ENCODE results near the gene NDE1. TPM values are rescaled to one million over a fixed set of nuclear protein-coding genes. Genes with fewer than 3 reads are reported as not detected.
"Not testable (repeated sequence)": the region's sequence is repeated elsewhere in the genome, so short reads cannot be mapped to it uniquely, and the experiment has no call there.

The NDE1 gene
- polyA plus RNA-seq, 1 of the 3 experiments (the other 2 are of a cell fraction) = 27.9 TPM

DNA sequence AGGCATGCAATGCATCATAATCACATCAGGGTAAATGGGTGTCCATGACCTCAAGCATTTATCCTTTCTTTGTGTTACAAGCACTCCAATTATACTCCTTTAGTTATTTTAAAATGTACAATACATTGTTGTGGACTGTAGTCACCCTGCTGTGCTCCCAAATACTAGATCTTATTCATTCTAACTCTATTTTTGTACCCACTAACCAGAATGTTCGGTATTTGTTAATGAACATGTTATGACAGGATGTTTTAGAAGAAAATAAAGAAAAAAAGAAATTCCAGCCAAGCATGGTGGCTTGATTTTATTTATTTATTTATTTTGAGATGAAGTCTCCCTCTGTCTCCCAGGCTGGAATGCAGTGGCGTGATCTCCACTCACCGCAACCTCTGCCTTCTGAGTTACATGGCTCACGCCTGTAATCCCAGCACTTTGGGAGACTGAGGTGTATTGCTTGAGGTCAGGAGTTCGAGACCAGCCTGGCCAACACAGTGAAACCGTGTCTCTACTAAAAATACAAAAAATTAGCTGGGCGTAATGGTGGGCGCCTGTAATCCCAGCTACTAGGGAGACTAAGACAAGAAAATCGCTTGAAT is 1.8 kb upstream of the NDE1 start:
- ChIA-PET CTCF (no interaction called here), POLR2A (no interaction called here)
- TF ChIP-seq GATA2 (CRISPR knock-in tag; IDR thresholded peaks at IDR 0.05) (no peak), TAF1 (IDR thresholded peaks at IDR 0.05; ENCODE audit: borderline replicate concordance, low read depth, low read length) (no peak), FOXM1 (IDR thresholded peaks at IDR 0.05; ENCODE audit: low read depth) (no peak)
- TF ChIP-seq, protein P1, sequence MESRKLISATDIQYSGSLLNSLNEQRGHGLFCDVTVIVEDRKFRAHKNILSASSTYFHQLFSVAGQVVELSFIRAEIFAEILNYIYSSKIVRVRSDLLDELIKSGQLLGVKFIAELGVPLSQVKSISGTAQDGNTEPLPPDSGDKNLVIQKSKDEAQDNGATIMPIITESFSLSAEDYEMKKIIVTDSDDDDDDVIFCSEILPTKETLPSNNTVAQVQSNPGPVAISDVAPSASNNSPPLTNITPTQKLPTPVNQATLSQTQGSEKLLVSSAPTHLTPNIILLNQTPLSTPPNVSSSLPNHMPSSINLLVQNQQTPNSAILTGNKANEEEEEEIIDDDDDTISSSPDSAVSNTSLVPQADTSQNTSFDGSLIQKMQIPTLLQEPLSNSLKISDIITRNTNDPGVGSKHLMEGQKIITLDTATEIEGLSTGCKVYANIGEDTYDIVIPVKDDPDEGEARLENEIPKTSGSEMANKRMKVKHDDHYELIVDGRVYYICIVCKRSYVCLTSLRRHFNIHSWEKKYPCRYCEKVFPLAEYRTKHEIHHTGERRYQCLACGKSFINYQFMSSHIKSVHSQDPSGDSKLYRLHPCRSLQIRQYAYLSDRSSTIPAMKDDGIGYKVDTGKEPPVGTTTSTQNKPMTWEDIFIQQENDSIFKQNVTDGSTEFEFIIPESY (IDR thresholded peaks at IDR 0.05; ENCODE audit: borderline replicate concordance, low read depth) = no peak
- H3K4me1 ChIP-seq (ENCODE audit: control insufficient read depth in 1 of 2, insufficient read depth in 2 of 2, low read depth in 1 of 2, low read length in 1 of 2) = peaks cover 4 to 8% of the 10 kb centered on the region in 2 experiments
- no peaks in the 10 kb centered on the region for H3K9me3 ChIP-seq
- peaks cover 30% of the 10 kb centered on the region for H3K79me2 ChIP-seq (ENCODE audit: insufficient read depth)
- H4K20me1 ChIP-seq (ENCODE audit: insufficient read depth) = no peaks in the 10 kb centered on the region
- H3K9ac ChIP-seq = no peak overlapping the region
- H2AFZ ChIP-seq (ENCODE audit: low read depth) = no peak overlapping the region
- no peak overlapping the region for H3K4me3 ChIP-seq (ENCODE audit: low read depth in 2 of 2, low read length in 1 of 2)
- H3K4me2 ChIP-seq = no peak overlapping the region
- H3K27me3 ChIP-seq (ENCODE audit: insufficient read depth) = no peaks in the 10 kb centered on the region
- H3F3A ChIP-seq (replicated peaks; ENCODE audit: insufficient read depth) = peaks cover 32% of the 10 kb centered on the region
- H3K27ac ChIP-seq (ENCODE audit: low read depth in 2 of 2, low read length in 1 of 2) = no peak overlapping the region
- 92% methylated on average over 9 of the region's 9 CpGs for WGBS (ENCODE audit: low lambda C conversion rate)
- no peaks in the 10 kb centered on the region for H3K36me3 ChIP-seq (replicated peaks in 1 of 2; ENCODE audit: control insufficient read depth in 1 of 2, insufficient read depth in 2 of 2, low read length in 1 of 2)
- DNase-seq = no peak
- no peaks in the 10 kb centered on the region for H3K9me2 ChIP-seq

DNA sequence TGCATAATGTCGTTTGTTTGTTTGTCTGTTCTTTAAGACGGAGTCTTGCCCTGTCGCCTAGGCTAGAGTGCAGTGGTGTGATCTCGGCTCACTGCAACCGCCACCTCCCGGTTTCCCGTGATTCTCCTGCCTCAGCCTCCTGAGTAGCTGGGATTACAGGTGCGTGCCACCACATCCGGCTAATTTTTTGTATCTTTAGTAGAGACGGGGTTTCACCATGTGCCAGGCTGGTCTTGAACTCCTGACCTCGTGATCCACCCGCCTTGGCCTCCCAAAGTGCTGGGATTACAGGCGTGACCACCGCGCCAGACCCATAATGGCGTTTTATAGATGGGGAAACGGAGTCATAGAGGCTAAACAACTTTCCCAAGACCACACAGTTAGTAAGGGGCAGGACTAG is 734 bp upstream of the NDE1 start:
- H3K9me2 ChIP-seq; POLR2A ChIA-PET; H3K9me3 ChIP-seq; H3K27me3 ChIP-seq (ENCODE audit: insufficient read depth); DNase-seq; H4K20me1 ChIP-seq (ENCODE audit: insufficient read depth); H3K4me1 ChIP-seq (ENCODE audit: control insufficient read depth in 1 of 2, insufficient read depth in 2 of 2, low read depth in 1 of 2, low read length in 1 of 2); H3K36me3 ChIP-seq (replicated peaks in 1 of 2; ENCODE audit: control insufficient read depth in 1 of 2, insufficient read depth in 2 of 2, low read length in 1 of 2): not testable (repeated sequence)
- CTCF ChIA-PET = interaction anchor here (1.6 kb wide), 1 partner anchor 33 kb away, joined by 4 read pairs; no protein-coding TSS in a partner anchor
- H3K79me2 ChIP-seq (ENCODE audit: insufficient read depth) = peaks cover 41% of the 10 kb centered on the region
- H3K27ac ChIP-seq (ENCODE audit: low read depth in 2 of 2, low read length in 1 of 2) = peak overlapping the region; percentile 64 to 76
- peak overlapping the region; percentile 98 for H3K4me2 ChIP-seq
- 88% methylated on average over 17 of the region's 17 CpGs for WGBS (ENCODE audit: low lambda C conversion rate)
- H3F3A ChIP-seq (replicated peaks; ENCODE audit: insufficient read depth) = peaks cover 24% of the 10 kb centered on the region
- H3K4me3 ChIP-seq (ENCODE audit: low read depth in 2 of 2, low read length in 1 of 2) = peak overlapping the region; percentile 76 to 98; a peak in 2 of 4 replicates
- H2AFZ ChIP-seq (ENCODE audit: low read depth) = peak overlapping the region; percentile 82
- H3K9ac ChIP-seq = peak overlapping the region; percentile 39; the same call in 1 of the 2 replicates

DNA sequence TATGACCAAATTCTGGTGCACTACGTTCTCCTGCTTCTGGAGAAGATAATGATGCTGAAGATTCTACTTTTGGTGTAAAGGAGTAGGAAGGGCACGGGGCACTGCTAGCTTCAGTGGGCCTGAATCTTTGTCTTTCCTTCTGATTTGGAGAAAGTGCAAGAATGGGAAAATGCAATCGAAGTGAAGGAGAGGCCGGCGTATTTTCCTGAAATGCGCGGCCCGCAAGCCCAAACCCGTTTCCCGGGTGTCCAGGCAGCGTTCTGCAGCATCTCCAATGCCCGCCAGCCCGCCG is 372 bp upstream of the NDE1 start:
- peaks cover 20% of the 10 kb centered on the region for H3F3A ChIP-seq (replicated peaks; ENCODE audit: insufficient read depth)
- peak overlapping the region; percentile 98 for H3K4me2 ChIP-seq
- ChIA-PET CTCF (interaction anchor here (1.6 kb wide), 1 partner anchor 32 kb away, joined by 4 read pairs; no protein-coding TSS in a partner anchor), POLR2A (no interaction called here)
- H3K9me2 ChIP-seq = no peaks in the 10 kb centered on the region
- H3K27ac ChIP-seq (ENCODE audit: low read depth in 2 of 2, low read length in 1 of 2) = peak overlapping the region; percentile 64 to 76
- no peak for DNase-seq
- H4K20me1 ChIP-seq (ENCODE audit: insufficient read depth) = peaks cover 9% of the 10 kb centered on the region; the same call in 1 of the 2 replicates
- peak overlapping the region; percentile 39; the same call in 1 of the 2 replicates for H3K9ac ChIP-seq
- no peaks in the 10 kb centered on the region for H3K27me3 ChIP-seq (ENCODE audit: insufficient read depth)
- WGBS (ENCODE audit: low lambda C conversion rate) = 3% methylated on average over 12 of the region's 14 CpGs
- H3K36me3 ChIP-seq (replicated peaks in 1 of 2; ENCODE audit: control insufficient read depth in 1 of 2, insufficient read depth in 2 of 2, low read length in 1 of 2) = no peaks in the 10 kb centered on the region
- peak overlapping the region; percentile 82 for H2AFZ ChIP-seq (ENCODE audit: low read depth)
- peaks cover 45% of the 10 kb centered on the region for H3K79me2 ChIP-seq (ENCODE audit: insufficient read depth)
- peak overlapping the region; percentile 76 to 98 for H3K4me3 ChIP-seq (ENCODE audit: low read depth in 2 of 2, low read length in 1 of 2)
- peaks cover 2 to 4% of the 10 kb centered on the region in 2 experiments; a peak in 3 of 4 replicates for H3K4me1 ChIP-seq (ENCODE audit: control insufficient read depth in 1 of 2, insufficient read depth in 2 of 2, low read depth in 1 of 2, low read length in 1 of 2)
- H3K9me3 ChIP-seq = no peaks in the 10 kb centered on the region
- no peak for TF ChIP-seq POLR2AphosphoS5 (IDR thresholded peaks at IDR 0.05; ENCODE audit: low read depth, low read length)
- no peak for TF ChIP-seq TEAD4 (IDR thresholded peaks at IDR 0.05; ENCODE audit: borderline replicate concordance, insufficient read depth)
- TF ChIP-seq, protein P2, sequence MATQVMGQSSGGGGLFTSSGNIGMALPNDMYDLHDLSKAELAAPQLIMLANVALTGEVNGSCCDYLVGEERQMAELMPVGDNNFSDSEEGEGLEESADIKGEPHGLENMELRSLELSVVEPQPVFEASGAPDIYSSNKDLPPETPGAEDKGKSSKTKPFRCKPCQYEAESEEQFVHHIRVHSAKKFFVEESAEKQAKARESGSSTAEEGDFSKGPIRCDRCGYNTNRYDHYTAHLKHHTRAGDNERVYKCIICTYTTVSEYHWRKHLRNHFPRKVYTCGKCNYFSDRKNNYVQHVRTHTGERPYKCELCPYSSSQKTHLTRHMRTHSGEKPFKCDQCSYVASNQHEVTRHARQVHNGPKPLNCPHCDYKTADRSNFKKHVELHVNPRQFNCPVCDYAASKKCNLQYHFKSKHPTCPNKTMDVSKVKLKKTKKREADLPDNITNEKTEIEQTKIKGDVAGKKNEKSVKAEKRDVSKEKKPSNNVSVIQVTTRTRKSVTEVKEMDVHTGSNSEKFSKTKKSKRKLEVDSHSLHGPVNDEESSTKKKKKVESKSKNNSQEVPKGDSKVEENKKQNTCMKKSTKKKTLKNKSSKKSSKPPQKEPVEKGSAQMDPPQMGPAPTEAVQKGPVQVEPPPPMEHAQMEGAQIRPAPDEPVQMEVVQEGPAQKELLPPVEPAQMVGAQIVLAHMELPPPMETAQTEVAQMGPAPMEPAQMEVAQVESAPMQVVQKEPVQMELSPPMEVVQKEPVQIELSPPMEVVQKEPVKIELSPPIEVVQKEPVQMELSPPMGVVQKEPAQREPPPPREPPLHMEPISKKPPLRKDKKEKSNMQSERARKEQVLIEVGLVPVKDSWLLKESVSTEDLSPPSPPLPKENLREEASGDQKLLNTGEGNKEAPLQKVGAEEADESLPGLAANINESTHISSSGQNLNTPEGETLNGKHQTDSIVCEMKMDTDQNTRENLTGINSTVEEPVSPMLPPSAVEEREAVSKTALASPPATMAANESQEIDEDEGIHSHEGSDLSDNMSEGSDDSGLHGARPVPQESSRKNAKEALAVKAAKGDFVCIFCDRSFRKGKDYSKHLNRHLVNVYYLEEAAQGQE (IDR thresholded peaks at IDR 0.05; ENCODE audit: low read depth, low read length) = no peak
- no peak for TF ChIP-seq TAF1 (IDR thresholded peaks at IDR 0.05; ENCODE audit: borderline replicate concordance, low read depth, low read length)
- no peak for TF ChIP-seq MEF2A (IDR thresholded peaks at IDR 0.05; ENCODE audit: borderline replicate concordance, low read depth)
- TF ChIP-seq, protein P3, sequence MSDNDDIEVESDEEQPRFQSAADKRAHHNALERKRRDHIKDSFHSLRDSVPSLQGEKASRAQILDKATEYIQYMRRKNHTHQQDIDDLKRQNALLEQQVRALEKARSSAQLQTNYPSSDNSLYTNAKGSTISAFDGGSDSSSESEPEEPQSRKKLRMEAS (IDR thresholded peaks at IDR 0.05; ENCODE audit: low read depth) = no peak
- TF ChIP-seq FOSL2 (IDR thresholded peaks at IDR 0.05; ENCODE audit: borderline replicate concordance, low read depth) = no peak
- no peak for TF ChIP-seq GABPA (IDR thresholded peaks at IDR 0.05; ENCODE audit: low read depth)
- no peak for TF ChIP-seq YY1 (IDR thresholded peaks at IDR 0.05; ENCODE audit: low read depth)
- no peak for TF ChIP-seq SMC3 (IDR thresholded peaks at IDR 0.05; ENCODE audit: low read depth, low read length)
- TF ChIP-seq SIN3A (IDR thresholded peaks at IDR 0.05; ENCODE audit: borderline replicate concordance, low read depth, low read length) = no peak
- no peak for TF ChIP-seq CHD2 (IDR thresholded peaks at IDR 0.05; ENCODE audit: low read length, partially characterized antibody)

Measured in SK-N-SH (cell line).